ENCODE results near the gene TRABD2B.

TRABD2B gene

GRCh38 chr1:47936916-47937551 lies 60.2 kb downstream of the TRABD2B start:
- Histone ChIP-seq H3K4me1 (ENCODE audit: insufficient read depth, low read length) (no peaks in the 10 kb centered on the region), H3K4me3 (ENCODE audit: low read depth in 1 of 2, low read length in 2 of 2) (no peak overlapping the region), H3K4me2 (ENCODE audit: insufficient read depth, low read length) (no peak overlapping the region), H3K79me2 (ENCODE audit: insufficient read depth, low read length) (no peaks in the 10 kb centered on the region), H2AFZ (ENCODE audit: low read depth, low read length) (no peak overlapping the region), H3K9me3 (ENCODE audit: insufficient read depth, low read length, severe bottlenecking) (no peaks in the 10 kb centered on the region), H3K36me3 (ENCODE audit: insufficient read depth, low read length) (no peaks in the 10 kb centered on the region), H3K9ac (ENCODE audit: low read depth, low read length) (no peak overlapping the region), H4K20me1 (ENCODE audit: insufficient read depth, low read length) (no peaks in the 10 kb centered on the region), H3K27ac (ENCODE audit: low read length) (no peak overlapping the region), H3K27me3 (ENCODE audit: insufficient read depth, low read length, poor library complexity) (peaks cover 6% of the 10 kb centered on the region)
- no peak for DNase-seq
- ATAC-seq (ENCODE audit: insufficient read depth, low read depth), result no peak
- TF ChIP-seq EZH2 (IDR thresholded peaks at IDR 0.05; ENCODE audit: borderline replicate concordance, low read depth, low read length, severe bottlenecking) (no peak), CTCF (IDR thresholded peaks at IDR 0.05; ENCODE audit: borderline replicate concordance, extremely low read depth, low read length, poor library complexity, severe bottlenecking) (no peak)

- TF ChIP-seq CTCF (IDR thresholded peaks at IDR 0.05; ENCODE audit: borderline replicate concordance, extremely low read depth, low read length, poor library complexity, severe bottlenecking) (no peak), EZH2 (IDR thresholded peaks at IDR 0.05; ENCODE audit: borderline replicate concordance, low read depth, low read length, severe bottlenecking) (no peak)
- Histone ChIP-seq H3K79me2 (ENCODE audit: insufficient read depth, low read length) (no peaks in the 10 kb centered on the region), H3K4me1 (ENCODE audit: insufficient read depth, low read length) (no peaks in the 10 kb centered on the region), H3K27me3 (ENCODE audit: insufficient read depth, low read length, poor library complexity) (peaks cover 6% of the 10 kb centered on the region), H3K9ac (ENCODE audit: low read depth, low read length) (no peak overlapping the region), H4K20me1 (ENCODE audit: insufficient read depth, low read length) (no peaks in the 10 kb centered on the region), H3K36me3 (ENCODE audit: insufficient read depth, low read length) (no peaks in the 10 kb centered on the region), H3K4me3 (ENCODE audit: low read depth in 1 of 2, low read length in 2 of 2) (no peak overlapping the region), H3K4me2 (ENCODE audit: insufficient read depth, low read length) (no peak overlapping the region), H2AFZ (ENCODE audit: low read depth, low read length) (no peak overlapping the region), H3K27ac (ENCODE audit: low read length) (no peak overlapping the region), H3K9me3 (ENCODE audit: insufficient read depth, low read length, severe bottlenecking) (no peaks in the 10 kb centered on the region)
- no peak for ATAC-seq (ENCODE audit: insufficient read depth, low read depth)
- no peak for DNase-seq
Measured at GRCh38 chr1:47935856-47936255, 61.3 kb downstream of the TRABD2B start.

GRCh38 chr1:47935163-47935562 lies 62.0 kb downstream of the TRABD2B start:
- Histone ChIP-seq H3K4me1 (ENCODE audit: insufficient read depth, low read length) (no peaks in the 10 kb centered on the region), H3K9ac (ENCODE audit: low read depth, low read length) (no peak overlapping the region), H3K27me3 (ENCODE audit: insufficient read depth, low read length, poor library complexity) (peaks cover 6% of the 10 kb centered on the region), H2AFZ (ENCODE audit: low read depth, low read length) (no peak overlapping the region), H3K4me3 (ENCODE audit: low read depth in 1 of 2, low read length in 2 of 2) (no peak overlapping the region), H3K27ac (ENCODE audit: low read length) (no peak overlapping the region), H3K79me2 (ENCODE audit: insufficient read depth, low read length) (no peaks in the 10 kb centered on the region), H3K4me2 (ENCODE audit: insufficient read depth, low read length) (no peak overlapping the region), H3K36me3 (ENCODE audit: insufficient read depth, low read length) (no peaks in the 10 kb centered on the region), H4K20me1 (ENCODE audit: insufficient read depth, low read length) (no peaks in the 10 kb centered on the region), H3K9me3 (ENCODE audit: insufficient read depth, low read length, severe bottlenecking) (no peaks in the 10 kb centered on the region)
- ATAC-seq (ENCODE audit: insufficient read depth, low read depth) (no peak), DNase-seq (no peak)
- no peak for TF ChIP-seq CTCF (IDR thresholded peaks at IDR 0.05; ENCODE audit: borderline replicate concordance, extremely low read depth, low read length, poor library complexity, severe bottlenecking)
- TF ChIP-seq EZH2 (IDR thresholded peaks at IDR 0.05; ENCODE audit: borderline replicate concordance, low read depth, low read length, severe bottlenecking), result no peak

All from DND-41 (cell line).